IPS DF 19.7 (cell line): ENCODE results near the gene RASEF.

Source experiments
- DNase-seq: peaks from one replicate; pipeline ENCODE4 v3.0.0-alpha.2; 2013; ENCODE audit warnings: low read depth, low spot score

Gene RASEF

GRCh38 chr9:83056911-83057310 is 6.0 kb downstream of the RASEF start:
- DNase-seq: no peak

GRCh38 chr9:83056174-83056573 is 6.8 kb downstream of the RASEF start:
- no peak for DNase-seq

DNA sequence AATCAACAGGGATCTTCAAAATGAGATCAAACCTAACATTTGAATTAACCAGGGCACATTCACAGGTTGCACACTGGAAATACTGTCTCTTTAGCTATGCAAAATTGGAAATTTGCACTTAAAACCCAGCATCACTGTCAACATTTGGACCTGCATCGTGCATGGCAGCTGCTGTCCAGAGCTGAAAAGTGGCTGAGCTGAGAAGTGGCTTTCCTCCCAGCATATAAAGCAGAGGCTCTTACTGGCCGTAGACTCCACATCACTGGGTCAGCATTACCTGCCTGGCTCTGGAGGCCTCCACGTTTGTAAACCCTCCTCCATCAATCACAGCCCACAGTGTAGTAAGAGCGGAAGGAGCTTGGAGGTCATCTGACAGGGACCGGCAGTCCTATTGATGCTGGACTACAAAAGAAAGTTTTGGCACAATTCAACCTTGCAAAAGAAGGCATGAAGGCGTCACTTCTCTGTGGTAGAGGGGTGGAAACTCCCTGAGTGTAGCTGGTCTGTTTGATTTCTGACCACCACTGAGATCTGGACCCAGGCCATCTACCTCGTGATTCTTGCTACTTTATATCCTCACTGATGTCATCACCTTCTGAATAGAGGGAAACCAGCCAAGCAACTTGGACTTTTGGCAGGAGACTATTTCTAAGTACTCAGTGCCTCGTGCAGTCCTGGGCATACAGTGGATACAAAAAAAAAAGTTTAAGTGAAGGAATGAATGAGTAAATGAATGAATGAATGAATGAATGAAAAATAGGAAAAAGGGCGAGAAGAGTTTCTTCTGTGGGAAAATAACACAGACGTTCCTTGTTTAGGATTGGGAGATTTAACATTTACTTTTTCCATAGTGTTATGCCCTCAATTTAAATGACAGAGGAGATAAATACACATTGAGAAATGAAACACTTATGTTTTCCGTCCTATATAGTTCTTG is 14.8 kb downstream of the RASEF start:
- DNase-seq: no peak

GRCh38 chr9:83043597-83043996 is 19.3 kb downstream of the RASEF start:
- no peak for DNase-seq

DNA sequence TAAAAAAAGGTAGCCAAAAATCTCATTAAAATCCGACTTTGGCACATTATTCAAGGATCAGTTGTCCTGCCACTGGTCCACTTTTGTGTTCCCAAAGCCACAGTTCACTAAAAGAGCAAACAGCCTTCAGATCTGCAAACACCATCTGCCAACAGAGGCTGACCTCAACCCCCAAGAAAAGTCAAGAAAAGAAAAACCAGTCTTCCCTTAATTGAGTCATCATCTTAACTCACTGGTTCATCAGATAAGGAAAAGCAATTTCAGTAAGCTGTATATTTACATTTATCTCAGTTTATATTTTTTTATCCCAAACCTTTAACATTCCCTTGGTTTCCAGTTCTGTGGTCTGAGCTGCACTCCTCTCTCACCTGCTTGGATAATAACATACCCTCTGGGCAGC is 21.2 kb downstream of the RASEF start:
- DNase-seq: no peak

DNA sequence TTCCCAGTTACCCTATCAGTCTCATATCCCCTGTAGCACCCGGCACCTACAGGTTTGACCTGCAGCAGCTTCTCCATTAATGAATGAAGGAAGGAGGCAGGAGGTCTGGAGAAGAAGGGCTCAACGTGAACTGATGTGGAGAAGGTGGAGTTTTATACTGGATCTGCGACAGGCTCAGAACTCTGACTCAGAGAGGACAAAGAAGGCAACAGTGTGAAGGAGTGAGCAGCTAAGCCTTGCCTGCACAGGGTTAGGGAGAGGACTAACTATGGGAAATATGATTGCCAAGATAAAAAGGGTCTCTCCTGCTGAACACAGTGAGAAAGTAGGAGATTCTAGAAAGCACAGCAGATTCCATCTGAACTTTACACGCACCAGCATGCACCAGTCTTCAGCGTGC is 23.6 kb downstream of the RASEF start:
- DNase-seq: no peak

GRCh38 chr9:83036043-83036442 is 26.9 kb downstream of the RASEF start:
- no peak for DNase-seq

DNA sequence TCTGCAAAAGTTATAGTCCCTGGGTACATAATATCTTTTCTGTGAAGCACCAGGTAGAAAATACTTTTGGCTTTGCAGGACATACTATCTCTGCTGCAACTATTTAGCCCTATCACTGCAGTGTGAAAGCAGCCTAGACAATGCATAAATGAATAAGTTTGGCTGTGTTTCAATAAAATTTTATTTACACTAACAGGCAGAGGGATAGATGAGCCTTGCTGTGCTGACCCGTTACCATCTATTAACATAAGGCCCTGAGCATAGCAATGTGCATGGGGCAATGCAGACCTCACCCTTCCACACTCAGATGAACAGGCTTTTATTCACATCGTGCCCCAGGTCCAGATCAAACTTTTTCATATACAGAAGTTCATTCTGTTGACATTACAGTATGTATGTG is 27.8 kb downstream of the RASEF start:
- no peak for DNase-seq

- no peak for DNase-seq
Measured at GRCh38 chr9:83034587-83034986, 28.4 kb downstream of the RASEF start.

DNA sequence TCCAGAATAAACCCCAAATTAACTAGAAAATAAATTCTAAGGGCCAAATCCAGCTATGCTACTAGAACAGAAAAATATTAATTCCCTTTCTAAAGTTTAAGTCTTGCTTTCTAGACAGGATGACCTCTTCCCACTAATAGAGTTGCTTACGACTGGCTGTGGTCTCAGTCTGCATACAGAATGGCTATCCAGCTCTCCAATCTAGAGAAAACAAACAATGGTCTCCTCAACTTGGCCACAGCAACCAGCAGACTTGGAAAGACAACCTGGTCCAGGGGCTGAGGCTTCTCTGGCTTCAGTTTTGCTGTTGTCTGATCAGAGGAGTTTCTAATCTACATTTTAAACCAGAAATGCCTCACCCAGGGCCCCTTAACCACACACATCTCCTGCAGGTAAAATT is 28.9 kb downstream of the RASEF start:
- no peak for DNase-seq

- no peak for DNase-seq
Measured at GRCh38 chr9:83032065-83032625, 30.8 kb downstream of the RASEF start.

DNA sequence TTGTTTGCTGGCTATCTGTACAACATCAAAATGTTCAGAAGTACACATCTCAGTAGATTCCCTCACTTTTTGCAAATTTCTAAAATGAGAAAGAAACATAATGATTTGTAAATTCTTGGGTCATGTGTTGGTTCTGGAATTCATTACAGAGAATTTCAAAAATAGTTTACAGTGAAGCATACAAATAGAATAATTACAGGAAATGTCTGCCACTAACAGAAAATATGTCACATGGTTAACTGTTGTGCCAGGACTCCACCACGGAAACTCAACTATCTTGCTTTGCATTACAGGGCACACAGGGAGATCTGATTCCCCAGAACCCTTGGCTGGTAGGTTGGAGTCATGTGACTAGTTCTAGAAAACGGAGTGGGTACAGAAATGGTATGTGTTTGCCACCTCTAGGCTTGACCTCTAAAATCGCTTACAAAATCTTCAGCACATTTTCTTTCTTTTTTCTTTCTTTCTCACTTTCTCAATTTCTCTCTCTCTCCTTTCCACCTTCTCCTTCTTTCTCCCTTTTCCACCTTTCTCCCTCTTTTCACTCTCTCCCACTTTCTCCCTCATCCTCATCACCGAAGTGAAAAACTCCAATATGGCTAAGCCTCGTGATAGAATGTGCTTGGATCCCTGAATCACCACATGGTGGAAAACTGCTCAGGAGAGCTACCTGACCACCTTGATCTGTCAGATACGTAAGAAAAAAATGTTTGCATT is 32.4 kb downstream of the RASEF start:
- no peak for DNase-seq

- DNase-seq: no peak
Measured at GRCh38 chr9:83029531-83030137, 33.3 kb downstream of the RASEF start.

DNA sequence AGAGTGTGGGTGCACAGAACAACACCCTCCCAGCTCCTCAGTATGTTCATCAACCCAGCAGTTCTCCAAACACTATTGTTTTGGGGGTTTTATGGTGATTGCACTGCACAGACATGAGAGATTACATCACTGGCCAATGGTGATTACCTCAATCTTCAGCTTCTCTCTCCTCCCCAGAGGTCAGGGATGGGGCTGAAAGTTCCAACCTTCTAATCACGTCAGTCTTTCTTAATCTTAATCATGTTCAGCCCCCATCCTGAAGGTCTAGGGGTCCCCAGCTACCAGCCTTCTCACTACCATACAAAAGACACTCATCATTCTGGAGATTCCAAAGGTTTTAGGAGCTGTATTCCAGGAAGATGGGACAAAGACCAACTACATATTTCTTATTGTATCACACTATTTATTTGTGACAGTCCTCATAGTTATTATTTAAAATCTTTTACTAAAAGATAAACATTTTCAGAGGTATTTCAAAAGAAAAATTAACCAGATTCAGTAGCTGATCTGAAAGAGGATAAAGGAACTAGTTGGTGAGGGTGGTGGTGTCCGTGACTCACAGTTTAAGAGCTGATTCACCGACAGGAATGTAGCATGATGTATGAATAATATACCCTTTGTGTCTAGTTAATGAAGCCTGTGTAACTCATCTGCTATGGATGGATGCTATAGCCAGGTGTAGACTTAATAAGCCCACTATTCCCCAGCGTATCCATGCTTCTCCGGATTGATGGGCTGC is 35.6 kb downstream of the RASEF start:
- no peak for DNase-seq

GRCh38 chr9:83024506-83025125 is 38.3 kb downstream of the RASEF start:
- no peak for DNase-seq

- DNase-seq: no peak
Measured at GRCh38 chr9:83023151-83023550, 39.8 kb downstream of the RASEF start.

- DNase-seq: no peak
Measured at GRCh38 chr9:83020864-83021263, 42.1 kb downstream of the RASEF start.

DNA sequence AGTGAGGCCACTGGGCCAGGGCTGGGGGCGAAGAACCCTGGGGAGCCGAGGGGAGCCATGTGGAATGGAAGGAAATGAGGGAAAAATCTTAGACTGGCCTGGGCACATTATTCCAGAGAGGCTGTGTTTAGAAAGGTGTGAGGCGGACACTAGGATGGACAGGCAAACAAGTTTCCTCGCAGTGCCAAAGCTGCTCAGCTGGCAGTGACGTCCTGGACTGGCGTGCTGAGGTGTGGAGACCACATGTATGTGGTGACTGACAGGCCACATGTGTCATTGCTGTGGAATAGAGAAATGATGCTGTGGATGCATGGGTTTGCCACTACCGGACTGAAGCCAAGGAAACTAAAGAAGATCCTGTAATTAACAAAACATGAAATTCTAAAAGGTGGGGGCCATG is 42.6 kb downstream of the RASEF start:
- no peak for DNase-seq

DNA sequence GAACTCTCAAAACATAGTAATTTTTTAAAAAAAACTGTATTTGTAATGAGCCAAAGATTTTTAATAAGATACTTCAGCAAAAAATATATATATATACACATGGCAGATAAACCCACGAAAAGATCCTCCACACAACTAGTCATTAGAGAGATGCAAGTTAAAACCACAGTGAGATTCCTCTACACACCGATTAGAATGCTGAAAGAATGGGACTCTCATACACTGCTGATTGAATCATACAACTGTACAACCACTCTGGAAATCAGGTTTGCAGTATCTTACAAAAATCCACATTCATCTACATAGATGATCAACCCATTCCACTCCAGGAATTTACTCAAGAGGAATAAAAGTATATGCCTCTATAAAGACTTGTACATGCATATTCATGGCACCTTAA is 43.7 kb downstream of the RASEF start:
- DNase-seq: no peak

DNA sequence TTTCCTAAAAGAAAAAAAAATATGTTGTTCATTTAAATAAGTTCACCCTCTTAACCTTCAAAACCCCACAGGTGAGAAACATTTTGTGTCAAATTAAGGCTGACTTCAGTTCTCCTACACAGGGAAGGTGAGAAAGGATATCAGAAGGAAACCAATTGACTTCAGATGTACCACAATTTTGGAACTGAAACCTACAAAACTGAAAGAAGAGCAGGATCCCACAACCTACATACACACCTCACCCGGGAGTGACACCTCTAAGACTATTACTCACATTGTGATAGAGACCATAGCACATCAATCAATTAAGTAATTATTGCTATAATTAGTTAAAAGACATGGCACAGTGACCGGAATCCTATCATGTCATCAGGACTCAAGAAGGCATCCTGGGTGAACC is 47.0 kb downstream of the RASEF start:
- no peak for DNase-seq
